GM12878 (cell line): ENCODE data around the gene BCL2L14.

ENCODE experiments used
- SUZ12 ChIP-seq: fragments of 200-600 bp; sonication (generic); IDR thresholded peaks from one replicate; pipeline ENCODE4 v1.6.1; 2018; ENCODE audit warnings: antibody characterized with exemption, mild to moderate bottlenecking; ENCODE audit not compliant: unreplicated experiment
- TF ChIP-seq, protein P1 (sequence below): IDR thresholded peaks from 2 replicates; pipeline ENCODE4 v1.6.1; 2012; ENCODE audit warnings: mild to moderate bottlenecking, low read depth, low read length

GRCh38 chr12:12047682-12048081, 23.1 kb upstream of the BCL2L14 start:
- no peak for TF ChIP-seq SUZ12
- TF ChIP-seq, protein P1, sequence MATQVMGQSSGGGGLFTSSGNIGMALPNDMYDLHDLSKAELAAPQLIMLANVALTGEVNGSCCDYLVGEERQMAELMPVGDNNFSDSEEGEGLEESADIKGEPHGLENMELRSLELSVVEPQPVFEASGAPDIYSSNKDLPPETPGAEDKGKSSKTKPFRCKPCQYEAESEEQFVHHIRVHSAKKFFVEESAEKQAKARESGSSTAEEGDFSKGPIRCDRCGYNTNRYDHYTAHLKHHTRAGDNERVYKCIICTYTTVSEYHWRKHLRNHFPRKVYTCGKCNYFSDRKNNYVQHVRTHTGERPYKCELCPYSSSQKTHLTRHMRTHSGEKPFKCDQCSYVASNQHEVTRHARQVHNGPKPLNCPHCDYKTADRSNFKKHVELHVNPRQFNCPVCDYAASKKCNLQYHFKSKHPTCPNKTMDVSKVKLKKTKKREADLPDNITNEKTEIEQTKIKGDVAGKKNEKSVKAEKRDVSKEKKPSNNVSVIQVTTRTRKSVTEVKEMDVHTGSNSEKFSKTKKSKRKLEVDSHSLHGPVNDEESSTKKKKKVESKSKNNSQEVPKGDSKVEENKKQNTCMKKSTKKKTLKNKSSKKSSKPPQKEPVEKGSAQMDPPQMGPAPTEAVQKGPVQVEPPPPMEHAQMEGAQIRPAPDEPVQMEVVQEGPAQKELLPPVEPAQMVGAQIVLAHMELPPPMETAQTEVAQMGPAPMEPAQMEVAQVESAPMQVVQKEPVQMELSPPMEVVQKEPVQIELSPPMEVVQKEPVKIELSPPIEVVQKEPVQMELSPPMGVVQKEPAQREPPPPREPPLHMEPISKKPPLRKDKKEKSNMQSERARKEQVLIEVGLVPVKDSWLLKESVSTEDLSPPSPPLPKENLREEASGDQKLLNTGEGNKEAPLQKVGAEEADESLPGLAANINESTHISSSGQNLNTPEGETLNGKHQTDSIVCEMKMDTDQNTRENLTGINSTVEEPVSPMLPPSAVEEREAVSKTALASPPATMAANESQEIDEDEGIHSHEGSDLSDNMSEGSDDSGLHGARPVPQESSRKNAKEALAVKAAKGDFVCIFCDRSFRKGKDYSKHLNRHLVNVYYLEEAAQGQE = no peak
